H1 (cell line): ENCODE measurements around the gene ZRANB3. TPM values are rescaled to one million over a fixed set of nuclear protein-coding genes. Genes with fewer than 3 reads are reported as not detected.

ENCODE experiments used
- CTCF ChIA-PET: fragments of 300-600 bp; sonication (Branson Sonifier 250); formaldehyde crosslinking; loops from one replicate; lab custom pipeline; 2021; ENCODE audit not compliant: partially characterized antibody; lab: Charles Lee
- POLR2A ChIA-PET: fragments of 300-600 bp; sonication (Branson Sonifier 250); formaldehyde crosslinking; loops from one replicate; lab custom pipeline; 2021; ENCODE audit warnings: inconsistent platforms; ENCODE audit not compliant: partially characterized antibody; lab: Charles Lee
- DNase-seq, 2 experiments: peaks; one replicate each; pipeline versions ENCODE4 v3.0.0 to v3.0.0-alpha.2; 2010 to 2022; ENCODE audit warnings: low spot score in 2 of 2, low read depth in 1 of 2, mixed read lengths in 1 of 2
- FAIRE-seq: peaks from 2 replicates; lab custom pipeline; 2011; peaks lifted over from hg19 to GRCh38; lab: Jason Lieb, UNC
- H2AFZ ChIP-seq: 2 replicates; pipeline ENCODE4 v1.8.1; 2012; ENCODE audit warnings: low read length, inconsistent platforms
- H2AK5ac ChIP-seq: 2 replicates; pipeline ENCODE4 v1.6.1; 2013; ENCODE audit warnings: low read depth, low read length
- H2BK120ac ChIP-seq: replicated peaks from 2 replicates; pipeline ENCODE3; 2013; ENCODE audit warnings: low read depth, low read length, inconsistent platforms
- H2BK12ac ChIP-seq: 2 replicates; pipeline ENCODE4 v1.6.1; 2013; ENCODE audit warnings: low read depth, low read length
- H2BK15ac ChIP-seq: 2 replicates; pipeline ENCODE4 v1.6.1; 2013; ENCODE audit warnings: low read length
- H2BK20ac ChIP-seq: 2 replicates; pipeline ENCODE4 v1.6.1; 2013; ENCODE audit warnings: low read length
- H2BK5ac ChIP-seq: 2 replicates; pipeline ENCODE4 v1.6.1; 2013; ENCODE audit warnings: low read depth, low read length
- H3K14ac ChIP-seq: 2 replicates; pipeline ENCODE4 v1.6.1; 2013; ENCODE audit warnings: inconsistent platforms; ENCODE audit not compliant: insufficient read length
- H3K18ac ChIP-seq: 2 replicates; pipeline ENCODE4 v1.6.1; 2013; ENCODE audit warnings: low read length; ENCODE audit errors: extremely low read depth
- H3K23ac ChIP-seq: 2 replicates; pipeline ENCODE4 v1.6.1; 2013; ENCODE audit warnings: inconsistent platforms; ENCODE audit not compliant: insufficient read length
- H3K23me2 ChIP-seq: 2 replicates; pipeline ENCODE4 v1.6.1; 2013; ENCODE audit warnings: low read depth, low read length
- H3K27ac ChIP-seq: 2 replicates; pipeline ENCODE4 v1.6.1; 2011; ENCODE audit warnings: low read depth, low read length, inconsistent platforms
- H3K27me3 ChIP-seq, 4 experiments: replicated peaks in 1 of 4; 1 replicate in 1 of 4; 2 replicates in 3 of 4; pipeline versions ENCODE4 v1.6.1 to v1.8.1; 2011 to 2013; ENCODE audit warnings: low read length in 3 of 4, mild to moderate bottlenecking in 3 of 4, inconsistent platforms in 2 of 4, mixed read lengths in 2 of 4, moderate library complexity in 1 of 4; ENCODE audit not compliant: control insufficient read depth in 3 of 4, insufficient read depth in 3 of 4; ENCODE audit errors: extremely low read depth in 1 of 4
- H3K36me3 ChIP-seq, 4 experiments: 2 replicates each; pipeline versions ENCODE4 v1.6.1 to v1.8.1; 2011 to 2013; ENCODE audit warnings: mild to moderate bottlenecking in 4 of 4, low read length in 3 of 4, moderate library complexity in 2 of 4, control low read depth in 1 of 4, inconsistent platforms in 1 of 4; ENCODE audit not compliant: insufficient read depth in 4 of 4, control insufficient read depth in 2 of 4
- H3K4ac ChIP-seq: replicated peaks from 2 replicates; pipeline ENCODE3; 2013; ENCODE audit warnings: low read length, low read depth, mixed read lengths, inconsistent platforms; ENCODE audit not compliant: insufficient read length
- H3K4me1 ChIP-seq, 4 experiments: replicated peaks in 1 of 4; 1 replicate in 1 of 4; 2 replicates in 3 of 4; pipeline versions ENCODE4 v1.6.1 to v1.8.1; 2011 to 2013; ENCODE audit warnings: low read length in 3 of 4, inconsistent platforms in 2 of 4, mixed read lengths in 1 of 4; ENCODE audit not compliant: insufficient read depth in 4 of 4, control insufficient read depth in 3 of 4
- H3K4me2 ChIP-seq, 2 experiments: 2 replicates each; pipeline versions ENCODE4 v1.6.1 to v1.8.1; 2011 to 2013; ENCODE audit warnings: low read depth in 2 of 2, low read length in 2 of 2, control low read depth in 1 of 2, inconsistent platforms in 1 of 2, mild to moderate bottlenecking in 1 of 2; ENCODE audit not compliant: insufficient read depth in 1 of 2
- H3K4me3 ChIP-seq, 4 experiments: fragments of 200-600, 300-600 bp in 1 of 4; sonication (generic), shearing (Covaris generic), sonication (Bioruptor Twin) in 1 of 4; 2 replicates each; pipeline versions ENCODE4 v1.5.1 to v1.8.1; 2011 to 2016; ENCODE audit warnings: low read length in 4 of 4, low read depth in 3 of 4, control low read depth in 2 of 4, inconsistent platforms in 2 of 4, mild to moderate bottlenecking in 2 of 4, mixed read lengths in 1 of 4, moderate library complexity in 1 of 4; ENCODE audit not compliant: insufficient read depth in 2 of 4; ENCODE audit errors: extremely low read depth in 1 of 4
- H3K56ac ChIP-seq: replicated peaks from 2 replicates; pipeline ENCODE3; 2013; ENCODE audit warnings: low read depth, mild to moderate bottlenecking, mixed read lengths, low read length, inconsistent platforms; ENCODE audit not compliant: insufficient read length
- H3K79me1 ChIP-seq: 2 replicates; pipeline ENCODE4 v1.6.1; 2013; ENCODE audit warnings: low read depth, low read length, control low read depth
- H3K79me2 ChIP-seq, 2 experiments: 2 replicates each; pipeline versions ENCODE4 v1.6.1 to v1.8.1; 2012 to 2013; ENCODE audit warnings: low read length in 2 of 2, mild to moderate bottlenecking in 2 of 2, inconsistent platforms in 1 of 2; ENCODE audit not compliant: insufficient read depth in 2 of 2, control insufficient read depth in 1 of 2
- H3K9ac ChIP-seq, 4 experiments: replicated peaks in 1 of 4; 1 replicate in 1 of 4; 2 replicates in 3 of 4; pipeline versions ENCODE4 v1.6.1 to v1.8.1; 2011 to 2013; ENCODE audit warnings: low read depth in 3 of 4, low read length in 3 of 4, control low read depth in 2 of 4, mild to moderate bottlenecking in 2 of 4, moderate library complexity in 2 of 4, inconsistent platforms in 1 of 4; ENCODE audit errors: extremely low read depth in 1 of 4
- H3K9me3 ChIP-seq, 2 experiments: 2 replicates each; pipeline versions ENCODE4 v1.6.1 to v1.8.1; 2012 to 2013; ENCODE audit warnings: mild to moderate bottlenecking in 2 of 2, moderate library complexity in 2 of 2, control low read depth in 1 of 2, inconsistent platforms in 1 of 2, low read depth in 1 of 2, low read length in 1 of 2, mixed read lengths in 1 of 2; ENCODE audit not compliant: insufficient read depth in 2 of 2
- H4K20me1 ChIP-seq, 2 experiments: replicated peaks in 1 of 2; 2 replicates each; pipeline versions ENCODE3 to v1.8.1; 2011 to 2013; ENCODE audit warnings: inconsistent platforms in 2 of 2, low read length in 2 of 2, mild to moderate bottlenecking in 1 of 2; ENCODE audit not compliant: insufficient read depth in 2 of 2, control insufficient read depth in 1 of 2
- H4K5ac ChIP-seq: 2 replicates; pipeline ENCODE4 v1.6.1; 2013; ENCODE audit warnings: low read length, low read depth, mixed read lengths, inconsistent platforms; ENCODE audit not compliant: insufficient read length
- H4K8ac ChIP-seq: 2 replicates; pipeline ENCODE4 v1.8.0; 2013; ENCODE audit warnings: mild to moderate bottlenecking, moderate library complexity, low read length, inconsistent platforms; ENCODE audit not compliant: insufficient read depth; ENCODE audit errors: extremely low read depth
- H4K91ac ChIP-seq: replicated peaks from 2 replicates; pipeline ENCODE3; 2013; ENCODE audit warnings: low read length, mixed read lengths, inconsistent platforms; ENCODE audit not compliant: insufficient read length
- CEBPB ChIP-seq: IDR thresholded peaks from 2 replicates; pipeline ENCODE4 v1.6.1; 2012; ENCODE audit warnings: low read depth, low read length
- MAFK ChIP-seq: IDR thresholded peaks from 2 replicates; pipeline ENCODE4 v1.6.1; 2012; ENCODE audit warnings: low read depth, mild to moderate bottlenecking, improper control_type of control experiment, low read length
- RAD21 ChIP-seq, 2 experiments: IDR thresholded peaks in 1 of 2; conservative IDR thresholded peaks in 1 of 2; 2 replicates each; pipeline ENCODE4 v1.6.1; 2011; ENCODE audit warnings: low read depth in 2 of 2, low read length in 2 of 2, improper control_type of control experiment in 1 of 2, inconsistent platforms in 1 of 2, mild to moderate bottlenecking in 1 of 2, moderate library complexity in 1 of 2
- RNF2 ChIP-seq: fragments of 200-900, 300-1000 bp; sonication (generic); IDR thresholded peaks from 2 replicates; pipeline ENCODE4 v1.7.1; 2016; ENCODE audit warnings: borderline replicate concordance, low read depth, mild to moderate bottlenecking, antibody characterized with exemption, low read length; ENCODE audit not compliant: poor library complexity, severe bottlenecking; ENCODE audit errors: missing control alignments
- WGBS, 2 experiments: shearing (Covaris generic) in 1 of 2; methylation state at CpG; one replicate each; pipeline versions ENCODE4 v1.1.6 to v1.1.7; 2013 to 2015; ENCODE audit warnings: low lambda C conversion rate in 2 of 2, mixed read lengths in 2 of 2, inconsistent platforms in 1 of 2, low coverage in 1 of 2, missing lambda C conversion rate in 1 of 2; ENCODE audit not compliant: insufficient replicate concordance in 2 of 2, insufficient coverage in 1 of 2, insufficient read length in 1 of 2; ENCODE audit errors: extremely low coverage in 1 of 2, missing lambda C conversion rate in 1 of 2; 5-methylcytosine and 5-hydroxymethylcytosine counted together
- polyA plus RNA-seq, 7 experiments: library from polyadenylated mRNA; depleted of rRNA in 3 of 7; stranded (reverse) in 5 of 7; unstranded in 2 of 7; fragments of >200 nt in 5 of 7; fragments of 200-250 nt in 2 of 7; gene quantifications; 1 replicate in 5 of 7; 2 replicates in 1 of 7; 4 replicates in 1 of 7; pipeline versions ENCODE4 v1.2.1 to v1.2.3, GENCODE V29; 2011 to 2013; ENCODE audit warnings: missing spikeins in 2 of 7, mixed read lengths in 2 of 7
- total RNA-seq: library from RNA; stranded (reverse); fragmentation: NEBNext Ultra II Directional; extraction: Animal tissue kit (Norgen Biotek cat#: 25700); gene quantifications from 2 replicates; pipeline ENCODE4 v1.2.1, GENCODE V29; 2021

The ZRANB3 gene
- total and polyA plus RNA-seq, 2 of the 8 experiments (the other 6 are each of a cell fraction or from before 2014, with no cell fraction given): 4.5 to 19.3 TPM

- peaks cover 0 to 3% (median 1%) of the 10 kb centered on the region in 4 experiments; a peak in 2 of 8 replicates for H3K36me3 ChIP-seq
- no peaks in the 10 kb centered on the region for H3K27me3 ChIP-seq
- DNase-seq: no peak
- H3K14ac ChIP-seq: no peak overlapping the region
- H3K18ac ChIP-seq: no peak overlapping the region
- no peaks in the 10 kb centered on the region for H4K20me1 ChIP-seq
- no peak for FAIRE-seq
- no peak overlapping the region for H3K9ac ChIP-seq
- TF ChIP-seq RAD21 (IDR thresholded peaks at IDR 0.05 in 1 of 2, conservative IDR thresholded peaks at IDR 0.05 in 1 of 2; ENCODE audit: low read depth in 2 of 2, low read length in 2 of 2) (no peak), RNF2 (no peak), MAFK (no peak), CEBPB (no peak)
- ChIA-PET POLR2A (no interaction called here), CTCF (interaction anchor here (1.3 kb wide), 1 partner anchor 14 kb away, joined by 3 read pairs; no protein-coding TSS in a partner anchor)
- H3K9me3 ChIP-seq: peaks cover 10 to 13% of the 10 kb centered on the region in 2 experiments; a peak in 3 of 4 replicates
- no peak overlapping the region for H4K8ac ChIP-seq
- H3K4me2 ChIP-seq: no peak overlapping the region
- no peaks in the 10 kb centered on the region for H3K23me2 ChIP-seq
- no peak overlapping the region for H4K91ac ChIP-seq
- H3K27ac ChIP-seq: no peak overlapping the region
- no peak overlapping the region for H2BK12ac ChIP-seq
- H2BK120ac ChIP-seq: no peak overlapping the region
- 100% methylated on average over 1 of the region's 1 CpG; no CpG with 5 or more reads in 1 of the 2 experiments for WGBS, 2 experiments
- H2AFZ ChIP-seq: no peak overlapping the region
- H3K4me3 ChIP-seq: no peak overlapping the region
- no peak overlapping the region for H3K56ac ChIP-seq
- H2AK5ac ChIP-seq: no peak overlapping the region
- no peak overlapping the region for H4K5ac ChIP-seq
- H3K79me1 ChIP-seq: no peaks in the 10 kb centered on the region
- H2BK5ac ChIP-seq: no peak overlapping the region
- no peak overlapping the region for H3K23ac ChIP-seq
- no peak overlapping the region for H2BK15ac ChIP-seq
- no peak overlapping the region for H3K4ac ChIP-seq
- H3K4me1 ChIP-seq: no peaks in the 10 kb centered on the region
- H3K79me2 ChIP-seq: no peaks in the 10 kb centered on the region
- H2BK20ac ChIP-seq: no peak overlapping the region
Observed at GRCh38 chr2:135227386-135227785, 303.6 kb downstream of the ZRANB3 start.
